ENCODE data around the gene ZNF724.
"Not testable (repeated sequence)": the region's sequence is repeated elsewhere in the genome, so short reads cannot be mapped to it uniquely, and the experiment has no call there.

The ZNF724 gene

GRCh38 chr19:23283925-23284324 lies 33.7 kb upstream of the ZNF724 start:
- peak; percentile 7 for TF ChIP-seq CTCF (IDR thresholded peaks at IDR 0.05; ENCODE audit: borderline replicate concordance, control extremely low read depth, extremely low read depth, insufficient read depth, missing control alignments)
- in situ Hi-C loops (cut with MboI; ENCODE audit: low sequenced_read_pairs, unreplicated experiment), result no loop called here
- DNase-seq (ENCODE audit: low spot score), result no peak

GRCh38 chr19:23281663-23282276 lies 31.6 kb upstream of the ZNF724 start:
- no peak for TF ChIP-seq CTCF (IDR thresholded peaks at IDR 0.05; ENCODE audit: borderline replicate concordance, control extremely low read depth, extremely low read depth, insufficient read depth, missing control alignments)
- in situ Hi-C loops (cut with MboI; ENCODE audit: low sequenced_read_pairs, unreplicated experiment), result no loop called here
- no peak for DNase-seq (ENCODE audit: low spot score)

GRCh38 chr19:23278118-23278517 lies 27.9 kb upstream of the ZNF724 start:
- DNase-seq (ENCODE audit: low spot score); in situ Hi-C loops (cut with MboI; ENCODE audit: low sequenced_read_pairs, unreplicated experiment): not testable (repeated sequence)

GRCh38 chr19:23273590-23274412 lies 23.6 kb upstream of the ZNF724 start:
- in situ Hi-C loops (cut with MboI; ENCODE audit: low sequenced_read_pairs, unreplicated experiment), result no loop called here
- no peak for TF ChIP-seq CTCF (IDR thresholded peaks at IDR 0.05; ENCODE audit: borderline replicate concordance, control extremely low read depth, extremely low read depth, insufficient read depth, missing control alignments)
- DNase-seq (ENCODE audit: low spot score), result peak; percentile 92

- in situ Hi-C loops (cut with MboI; ENCODE audit: low sequenced_read_pairs, unreplicated experiment), result no loop called here
These were observed 22.9 kb upstream of the ZNF724 start for GRCh38 chr19:23273022-23273589.

GRCh38 chr19:23263870-23264590 lies 13.8 kb upstream of the ZNF724 start:
- no peak for DNase-seq (ENCODE audit: low spot score)
- no peak for TF ChIP-seq CTCF (IDR thresholded peaks at IDR 0.05; ENCODE audit: borderline replicate concordance, control extremely low read depth, extremely low read depth, insufficient read depth, missing control alignments)
- in situ Hi-C loops (cut with MboI; ENCODE audit: low sequenced_read_pairs, unreplicated experiment), result no loop called here

More at GRCh38 chr19:23273022-23273589, 22.9 kb upstream of the ZNF724 start:
- DNase-seq (ENCODE audit: low spot score), result no peak
- TF ChIP-seq CTCF (IDR thresholded peaks at IDR 0.05; ENCODE audit: borderline replicate concordance, control extremely low read depth, extremely low read depth, insufficient read depth, missing control alignments), result no peak

Measured in GM13976 (cell line).